Activated CD8-positive, alpha-beta memory T cell treated with anti-CD3 and anti-CD28 coated beads for 36 hours (primary cell): ENCODE results near the gene EIF4G3. TPM values are rescaled to one million over a fixed set of nuclear protein-coding genes. Genes with fewer than 3 reads are reported as not detected.
"Not testable (repeated sequence)": the region's sequence is repeated elsewhere in the genome, so short reads cannot be mapped to it uniquely, and the experiment has no call there.

Experiments used
- CTCF ChIA-PET: fragments of 350-600 bp; sonication (Branson Sonifier 250); formaldehyde crosslinking; loops from one replicate; lab custom pipeline; 2021; ENCODE audit warnings: antibody characterized with exemption; lab: Charles Lee
- POLR2A ChIA-PET: fragments of 350-600 bp; sonication (Branson Sonifier 250); formaldehyde crosslinking; loops from one replicate; lab custom pipeline; 2021; ENCODE audit warnings: antibody characterized with exemption; lab: Charles Lee
- total RNA-seq, 2 experiments: library from RNA; stranded (reverse); gene quantifications; one replicate each; pipeline ENCODE4 v1.2.3, GENCODE V29; 2021

EIF4G3 gene
- total RNA-seq, 2 experiments from 2014 or later, result 56.5 to 57.6 TPM

DNA sequence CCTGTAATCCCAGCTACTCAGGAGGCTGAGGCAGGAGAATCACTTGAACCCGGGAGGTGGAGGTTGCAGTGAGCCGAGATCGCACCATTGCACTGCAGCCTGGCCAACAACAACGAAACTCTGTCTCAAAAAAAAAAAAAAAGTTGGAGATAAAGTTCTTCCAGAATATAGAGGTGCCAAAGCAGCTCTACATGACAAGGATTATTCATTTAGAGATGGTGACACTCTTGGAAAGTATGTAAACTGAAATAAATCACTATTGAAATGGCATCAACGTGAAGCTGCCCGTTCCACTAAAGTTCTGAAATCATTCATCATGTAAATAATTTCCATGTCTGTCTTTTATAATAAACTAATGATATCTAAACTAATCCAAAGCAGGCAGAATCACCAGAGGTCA lies 14.9 kb downstream of the EIF4G3 start:
- POLR2A ChIA-PET, result no interaction called here
- CTCF ChIA-PET, result interaction anchor here (0.7 kb wide), 1 partner anchor 112 kb away, joined by 3 read pairs; no protein-coding TSS in a partner anchor

DNA sequence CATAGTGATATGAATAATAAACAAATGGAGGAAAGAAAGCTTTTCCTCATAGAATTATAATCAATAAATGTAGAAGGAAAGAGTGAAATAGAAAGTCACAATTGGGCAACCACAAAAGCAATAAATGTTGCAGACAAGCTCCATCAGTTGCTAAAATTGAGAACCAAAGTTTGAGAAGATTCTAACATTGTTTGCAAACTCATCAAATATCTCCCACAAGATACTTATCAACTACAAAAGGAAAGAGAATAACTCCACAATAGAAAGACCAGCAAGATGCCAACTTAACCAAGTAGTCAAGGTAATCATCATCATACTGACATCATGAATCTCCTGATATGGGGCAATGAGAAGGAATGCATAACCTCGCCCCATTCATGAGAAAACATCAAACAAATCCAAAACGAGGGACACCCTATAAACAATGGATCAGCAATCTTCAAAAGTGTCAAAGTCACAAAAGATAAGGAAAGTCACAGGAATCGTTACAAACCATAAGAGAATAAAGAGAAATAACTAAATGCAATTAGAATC lies 16.4 kb downstream of the EIF4G3 start:
- ChIA-PET POLR2A (no interaction called here), CTCF (no interaction called here)

DNA sequence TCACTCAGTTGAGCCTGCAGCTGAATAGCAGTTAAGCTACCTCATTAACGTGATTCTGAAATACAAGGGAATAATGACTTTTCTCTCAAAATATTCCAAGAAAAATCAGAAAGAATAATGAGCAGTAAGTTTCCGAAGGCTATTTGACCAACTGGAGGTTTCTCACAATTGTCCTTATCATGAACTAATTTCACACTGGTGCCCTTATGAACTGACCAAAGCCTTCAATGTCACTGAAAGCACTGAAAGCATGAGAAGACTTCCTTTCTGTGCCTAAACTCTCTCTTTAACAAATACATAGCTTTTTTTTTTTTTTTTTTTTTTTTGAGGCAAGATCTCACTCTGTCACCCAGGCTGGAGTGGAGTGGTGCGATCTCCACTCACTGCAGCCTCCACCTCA lies 18.8 kb downstream of the EIF4G3 start:
- ChIA-PET POLR2A (interaction anchor here (0.6 kb wide), 1 partner anchor 28 kb away, joined by 4 read pairs; no protein-coding TSS in a partner anchor), CTCF (interaction anchor here (0.9 kb wide), 1 partner anchor 16 kb away, joined by 3 read pairs; no protein-coding TSS in a partner anchor)

DNA sequence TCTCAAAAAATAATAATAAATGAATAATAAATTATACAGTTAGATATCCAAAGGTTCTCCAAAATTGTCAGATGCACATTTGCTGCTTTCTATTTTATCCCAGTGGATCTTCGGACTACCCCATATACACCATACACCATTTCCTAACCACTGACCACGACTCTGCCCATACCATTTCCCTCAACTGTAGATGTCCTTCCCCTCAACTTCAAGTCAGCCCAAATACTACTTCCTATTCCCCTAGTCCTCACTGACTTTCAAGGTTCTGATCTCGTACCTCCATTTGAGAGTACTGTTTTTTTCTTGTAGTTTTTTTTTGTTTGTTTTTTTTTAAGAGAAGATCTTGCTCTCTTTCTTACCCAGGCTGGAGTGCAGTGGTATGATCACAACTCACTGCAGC lies 19.6 kb downstream of the EIF4G3 start:
- CTCF ChIA-PET, result interaction anchor here (0.9 to 1.4 kb wide), 2 partner anchors 17 to 60 kb away, joined by 3 read pairs; no protein-coding TSS in a partner anchor
- POLR2A ChIA-PET, result no interaction called here

DNA sequence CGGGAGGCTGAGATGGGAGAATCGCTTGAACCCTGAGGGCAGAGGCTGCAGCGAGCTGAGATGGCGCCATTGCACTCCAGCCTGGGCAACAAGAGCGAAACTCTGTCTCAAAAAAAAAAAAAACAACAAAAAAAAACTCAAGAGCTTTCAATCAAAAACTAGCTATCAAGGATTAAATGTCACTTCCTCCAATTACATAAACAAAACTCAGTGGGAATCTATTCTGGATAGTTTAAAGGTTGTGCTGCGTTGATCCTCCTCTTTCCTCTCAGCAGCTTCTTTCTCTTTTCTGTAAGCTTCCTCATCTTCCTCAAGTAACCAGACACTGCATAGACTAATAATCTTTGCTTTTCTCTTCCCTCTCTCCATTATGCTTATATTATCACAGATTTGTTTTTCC lies 20.7 kb downstream of the EIF4G3 start:
- POLR2A ChIA-PET, result no interaction called here
- CTCF ChIA-PET, result interaction anchor here (1.4 kb wide), 1 partner anchor 61 kb away, joined by 3 read pairs; no protein-coding TSS in a partner anchor

DNA sequence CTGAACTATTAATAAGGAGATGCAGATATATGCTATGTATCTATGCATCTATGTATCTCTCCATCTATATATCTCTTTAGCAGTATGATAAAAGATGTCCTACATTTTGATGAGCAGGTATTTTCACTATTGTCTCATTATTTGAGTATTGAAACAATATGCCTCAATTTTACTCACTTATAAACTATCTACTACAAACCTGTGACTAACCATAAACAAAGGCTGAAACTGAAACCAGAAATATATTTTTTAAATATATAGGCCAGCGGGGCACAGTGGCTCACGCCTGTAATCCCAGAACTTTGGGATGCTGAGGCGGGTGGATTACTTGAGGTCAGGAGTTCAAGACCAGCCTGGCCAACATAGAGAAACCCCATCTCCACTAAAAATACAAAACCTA lies 22.0 kb downstream of the EIF4G3 start:
- ChIA-PET POLR2A (no interaction called here), CTCF (no interaction called here)

DNA sequence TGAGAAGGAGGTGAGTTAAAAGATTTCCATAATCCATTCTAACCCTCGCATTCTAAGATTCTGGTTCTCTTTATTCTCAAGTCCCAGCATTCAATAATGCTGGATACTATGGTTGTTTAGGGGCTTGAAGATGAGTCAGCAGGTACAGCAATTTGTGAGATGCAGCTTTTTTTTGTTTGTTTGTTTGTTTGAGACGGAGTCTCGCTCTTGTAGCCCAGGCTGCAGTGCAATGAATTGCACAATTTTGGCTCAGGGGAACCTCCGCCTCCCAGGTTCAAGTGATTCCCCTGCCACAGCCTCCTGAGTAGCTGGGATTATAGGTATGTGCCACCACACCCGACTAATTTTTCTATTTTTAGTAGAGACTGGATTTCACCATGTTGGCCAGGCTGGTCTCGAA lies 23.3 kb downstream of the EIF4G3 start:
- ChIA-PET CTCF (no interaction called here), POLR2A (no interaction called here)

DNA sequence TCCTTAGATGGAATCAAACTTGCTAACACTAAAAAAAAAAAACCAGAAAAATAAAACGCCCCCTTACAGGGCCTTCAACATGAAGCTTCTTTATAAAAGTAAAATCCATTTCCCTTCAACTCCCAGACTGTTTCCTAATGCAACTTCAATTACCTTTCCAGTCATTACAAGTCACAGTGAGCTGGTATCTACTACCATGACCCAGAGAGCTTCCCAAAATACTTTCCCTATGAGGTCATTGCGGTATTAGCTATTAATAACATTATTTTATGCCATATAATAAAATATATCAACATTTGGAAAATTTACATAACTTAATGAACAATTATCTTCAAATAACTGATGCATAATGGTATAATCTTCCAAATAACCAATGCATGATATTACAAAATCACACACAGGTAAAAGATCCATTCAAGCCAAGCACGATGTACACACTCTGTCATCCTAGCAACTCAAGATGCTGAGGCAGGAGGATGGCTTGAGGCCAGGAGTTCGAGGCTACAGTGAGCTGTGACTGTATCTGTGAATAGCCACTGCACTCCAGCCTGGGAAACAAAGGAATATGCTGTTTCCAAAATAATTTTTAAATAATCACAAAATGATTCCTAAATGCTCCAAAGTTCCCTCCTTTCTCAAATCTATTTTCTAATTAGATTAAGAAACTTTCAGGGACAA lies 24.1 kb downstream of the EIF4G3 start:
- POLR2A ChIA-PET, result no interaction called here
- CTCF ChIA-PET, result no interaction called here

DNA sequence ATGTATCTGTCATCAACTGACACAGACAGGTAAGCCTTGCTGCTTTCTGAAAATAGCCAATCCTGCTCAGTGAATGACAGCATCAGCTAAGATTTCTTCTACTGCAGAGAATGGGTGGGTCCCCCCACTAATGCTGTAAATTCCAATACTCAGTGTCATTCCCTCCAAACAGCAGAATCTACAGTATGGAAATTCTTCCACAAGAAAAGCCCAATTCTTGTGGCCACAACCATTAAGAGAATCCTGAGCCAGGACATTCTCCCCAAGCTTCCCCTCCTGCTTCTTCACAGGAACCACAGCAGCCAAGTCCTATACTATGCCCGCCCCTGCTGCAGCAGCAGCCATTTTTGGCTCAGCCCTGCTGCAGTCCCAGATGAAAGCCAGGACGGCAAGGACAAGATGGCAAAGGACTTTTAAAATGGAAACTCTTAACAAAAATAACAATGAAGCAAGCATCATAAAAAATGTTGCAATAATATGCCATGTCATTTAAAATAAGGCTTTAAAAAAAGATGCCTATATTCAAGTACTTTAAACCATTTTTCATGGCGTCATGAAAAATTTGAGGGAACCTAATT lies 26.8 kb downstream of the EIF4G3 start:
- CTCF ChIA-PET, result interaction anchor here (0.6 kb wide), 1 partner anchor 44 kb away, joined by 3 read pairs; no protein-coding TSS in a partner anchor
- POLR2A ChIA-PET, result no interaction called here

DNA sequence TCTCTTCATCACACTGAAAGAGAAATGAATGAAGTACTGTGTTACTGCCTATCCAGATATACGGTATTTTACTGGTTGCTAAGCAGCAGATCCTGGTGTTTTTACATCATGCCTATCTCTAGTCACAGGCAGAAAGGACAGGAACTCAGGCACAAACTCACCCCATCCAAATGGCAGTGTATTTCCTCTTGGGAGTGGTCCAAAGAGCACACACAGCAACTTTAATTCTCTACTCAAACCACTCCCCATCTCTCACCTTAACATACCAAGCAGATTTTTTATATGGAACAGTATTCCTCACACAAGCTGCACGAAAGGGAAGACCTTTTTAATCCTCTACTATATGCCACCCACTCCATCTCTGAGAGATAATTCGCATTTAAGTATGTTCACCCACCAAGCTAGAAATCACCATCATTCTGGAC lies 27.3 kb downstream of the EIF4G3 start:
- ChIA-PET CTCF (no interaction called here), POLR2A (no interaction called here)

DNA sequence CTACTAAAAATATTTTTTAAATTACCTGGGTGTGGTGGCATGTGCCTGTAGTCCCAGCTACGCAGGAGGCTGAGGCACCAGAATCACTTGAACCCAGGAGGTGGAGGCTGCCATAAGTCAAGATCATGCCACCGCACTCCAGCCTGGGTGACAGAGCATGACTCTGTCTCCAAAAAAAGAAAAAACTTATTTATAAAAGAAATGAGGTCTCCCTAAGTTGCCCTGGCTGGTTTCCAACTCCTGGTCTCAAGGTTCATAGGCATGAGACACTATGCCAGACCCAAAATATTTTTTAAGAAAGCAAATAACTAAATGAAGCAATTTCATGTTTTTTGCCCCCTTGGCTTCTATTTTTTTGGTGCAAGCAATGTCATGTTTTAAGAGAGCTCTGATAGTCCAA lies 32.9 kb downstream of the EIF4G3 start:
- POLR2A ChIA-PET, result no interaction called here
- CTCF ChIA-PET, result no interaction called here

DNA sequence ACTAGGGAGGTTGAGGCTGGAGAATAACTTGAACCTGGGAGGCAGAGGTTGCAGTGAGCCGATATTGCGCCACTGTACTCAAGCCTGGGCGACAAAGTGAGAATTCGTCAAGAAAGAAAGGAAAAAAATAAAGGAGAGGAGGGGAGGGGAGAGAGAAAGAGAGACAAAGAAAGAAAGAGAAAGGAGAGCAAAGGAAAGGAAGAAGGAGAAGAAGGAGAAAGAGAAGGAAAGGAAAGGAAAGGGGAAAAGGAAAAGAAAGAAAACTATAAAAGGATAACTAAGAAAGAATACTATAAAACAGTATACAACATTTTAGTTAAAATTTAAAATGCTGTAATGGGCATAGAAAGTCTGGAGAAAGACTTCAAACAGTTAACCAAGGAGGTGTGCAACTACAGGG lies 33.6 kb downstream of the EIF4G3 start:
- ChIA-PET POLR2A (no interaction called here), CTCF (no interaction called here)

DNA sequence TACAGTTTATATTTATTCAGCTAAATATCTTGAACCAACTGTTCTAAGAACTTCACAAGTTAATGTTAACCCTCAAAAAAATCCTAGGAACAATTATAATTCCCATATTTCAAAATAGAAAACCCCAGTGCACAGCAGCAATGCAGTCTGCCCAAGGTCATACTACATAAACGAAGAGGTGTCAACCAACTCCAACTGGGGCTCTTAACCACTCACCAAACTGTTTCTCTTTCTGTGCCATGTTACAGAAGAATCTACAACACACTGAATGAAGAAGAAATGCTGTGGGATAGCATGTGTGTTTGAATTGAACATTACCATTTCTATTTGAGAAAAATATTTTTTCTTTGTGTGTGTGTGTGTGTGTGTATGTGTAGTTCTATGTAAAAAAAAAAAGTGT lies 35.7 kb downstream of the EIF4G3 start:
- ChIA-PET CTCF (no interaction called here), POLR2A (no interaction called here)

DNA sequence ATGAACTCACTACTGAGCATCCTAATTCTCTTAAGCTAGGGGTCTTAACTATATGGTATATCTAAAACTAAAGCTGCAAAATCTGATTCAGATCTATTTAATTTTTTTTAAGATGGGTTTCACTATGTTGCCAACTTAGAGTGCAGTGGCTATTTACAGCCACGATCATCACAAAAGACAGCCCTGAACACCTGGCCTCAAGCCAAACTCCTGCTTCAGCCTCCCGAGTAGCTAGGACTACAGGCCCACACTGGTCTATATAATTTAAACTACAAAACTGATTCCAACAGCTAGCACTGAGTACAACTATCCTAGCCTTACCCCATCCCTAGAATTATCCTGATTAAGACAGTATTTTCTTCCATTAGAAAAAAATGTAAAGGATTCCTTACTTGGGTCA lies 37.1 kb downstream of the EIF4G3 start:
- CTCF ChIA-PET, result no interaction called here
- POLR2A ChIA-PET, result interaction anchor here (0.5 kb wide), 1 partner anchor 250 kb away, joined by 3 read pairs; no protein-coding TSS in a partner anchor

DNA sequence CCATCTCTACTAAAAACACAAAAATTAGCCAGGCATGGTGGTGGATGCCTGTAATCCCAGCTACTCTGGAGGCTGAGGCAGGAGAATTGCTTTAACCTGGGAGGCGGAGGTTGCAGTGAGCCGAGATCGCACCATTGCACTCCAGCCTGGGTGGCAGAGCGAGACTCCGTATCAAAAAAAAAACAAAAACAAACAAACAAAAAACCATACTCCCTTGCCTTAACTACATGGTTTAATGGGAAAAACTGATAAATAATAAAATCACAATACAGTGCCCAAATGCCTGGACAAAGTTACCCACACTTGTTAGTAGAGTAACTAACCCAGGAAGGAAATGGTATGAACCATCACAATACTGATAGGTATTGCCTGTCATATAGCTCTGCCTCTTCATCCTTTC lies 40.4 kb downstream of the EIF4G3 start:
- CTCF ChIA-PET, result interaction anchor here (0.5 kb wide), 1 partner anchor 359 kb away, joined by 3 read pairs; no protein-coding TSS in a partner anchor
- POLR2A ChIA-PET, result not testable (repeated sequence)

DNA sequence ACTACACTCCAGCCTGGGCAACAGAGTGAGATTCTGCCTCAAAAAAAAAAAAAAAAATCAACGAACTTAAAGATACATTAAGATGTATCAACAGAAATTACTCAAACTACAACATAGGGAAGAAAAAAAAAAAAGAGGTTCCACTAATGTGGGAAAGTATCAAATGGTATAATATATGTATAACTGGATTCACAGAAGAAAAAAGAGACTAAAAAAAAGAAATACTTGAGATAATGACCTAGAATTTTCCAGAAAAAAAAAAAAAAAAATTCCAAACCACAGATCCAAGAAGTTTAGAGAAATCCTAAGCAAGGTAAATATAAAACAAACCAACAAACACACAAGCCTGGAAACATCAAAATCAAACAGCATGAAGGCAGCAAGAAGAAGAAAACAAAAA lies 45.5 kb downstream of the EIF4G3 start:
- CTCF ChIA-PET, result no interaction called here

DNA sequence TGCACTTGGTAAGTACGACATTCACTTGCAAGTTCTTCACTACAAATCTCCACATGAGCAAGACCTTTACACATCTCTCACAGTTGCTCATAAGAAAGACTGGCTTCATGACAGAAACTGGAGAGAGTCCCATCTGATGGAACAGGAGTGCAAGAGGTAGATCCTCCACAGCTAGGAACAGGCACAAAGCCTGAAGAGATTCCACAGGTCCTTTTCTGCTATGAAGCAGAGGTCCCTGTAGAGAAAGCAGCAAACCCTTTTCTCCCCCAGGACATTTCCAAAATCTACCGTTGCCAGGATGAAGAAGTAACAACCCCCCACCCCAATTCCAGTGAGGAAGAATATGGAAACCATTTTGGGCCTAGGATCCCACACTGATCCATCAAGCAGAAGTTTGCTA lies 47.3 kb downstream of the EIF4G3 start:
- ChIA-PET CTCF (no interaction called here), POLR2A (no interaction called here)

More for the DNA sequence above, 45.5 kb downstream of the EIF4G3 start:
- POLR2A ChIA-PET, result no interaction called here

DNA sequence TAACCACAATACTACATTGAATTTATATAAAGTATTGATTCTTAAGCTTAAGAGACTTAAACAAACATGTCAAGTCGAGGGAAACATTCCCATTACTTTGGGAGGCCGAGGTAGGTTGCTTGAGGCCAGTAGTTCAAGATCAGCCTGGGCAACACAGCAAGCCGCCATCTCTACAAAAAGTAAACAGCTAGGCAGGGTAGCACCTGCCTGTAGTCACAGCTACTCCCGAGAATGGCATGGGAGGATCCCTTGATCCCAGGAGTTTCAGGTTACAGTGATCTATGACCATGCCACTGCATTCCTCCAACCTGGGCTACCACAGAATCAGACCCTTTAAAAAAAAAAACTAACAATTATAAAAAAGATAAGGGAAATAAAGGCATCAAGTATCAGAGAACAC lies 50.4 kb downstream of the EIF4G3 start:
- ChIA-PET POLR2A (no interaction called here), CTCF (no interaction called here)

DNA sequence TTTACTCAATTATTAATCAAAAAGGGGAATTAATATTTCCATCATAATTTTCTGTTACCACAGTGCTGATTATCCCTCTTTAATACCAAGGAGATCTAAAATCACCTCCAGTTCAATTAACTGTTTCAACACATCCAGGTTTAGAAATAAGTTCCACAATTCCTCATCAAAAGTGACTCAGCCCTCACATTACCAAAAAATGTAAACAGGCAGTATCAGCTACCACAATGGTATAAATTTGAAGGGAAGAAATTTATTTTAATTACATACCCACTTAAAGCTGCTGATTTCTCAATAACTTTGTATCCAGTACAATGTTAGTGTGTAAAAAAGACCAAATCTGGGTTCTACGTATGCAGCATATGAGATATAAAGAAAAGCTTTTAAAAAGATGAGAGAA lies 51.9 kb downstream of the EIF4G3 start:
- POLR2A ChIA-PET, result interaction anchor here (0.5 kb wide), 1 partner anchor 394 kb away, joined by 4 read pairs; no protein-coding TSS in a partner anchor
- CTCF ChIA-PET, result no interaction called here

DNA sequence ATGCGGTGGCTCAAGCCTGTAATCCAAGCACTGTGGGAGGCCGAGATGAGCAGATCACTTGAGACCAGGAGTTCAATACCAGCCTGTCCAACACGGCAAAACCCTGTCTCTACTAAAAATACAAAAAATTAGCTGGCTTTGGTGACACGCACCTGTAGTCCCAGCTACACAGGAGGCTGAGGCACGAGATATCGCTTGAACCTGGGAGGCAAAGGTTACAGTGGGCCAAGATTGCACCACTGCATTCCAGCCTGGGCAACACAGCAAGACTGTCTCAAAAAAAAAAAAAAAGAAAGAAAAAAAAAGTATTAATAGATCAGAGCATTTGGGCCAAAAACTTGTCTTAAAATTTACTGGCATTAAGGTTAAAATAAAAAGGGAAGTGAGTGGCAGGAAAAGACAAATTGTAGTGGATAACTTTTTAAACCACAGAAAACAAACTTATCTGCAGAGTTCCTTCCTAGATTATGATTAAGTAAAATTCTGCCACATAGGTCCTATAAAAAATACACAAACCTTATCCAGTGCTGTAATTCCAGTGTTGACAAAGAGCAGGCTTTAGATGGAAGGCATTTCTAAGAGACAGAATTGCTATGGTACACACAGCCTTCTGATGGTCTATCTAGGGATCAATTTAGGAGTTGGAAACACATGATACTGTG lies 53.3 kb downstream of the EIF4G3 start:
- CTCF ChIA-PET, result no interaction called here
- POLR2A ChIA-PET, result no interaction called here
